Neural progenitor cell (in vitro differentiated cells): Measurements from ENCODE around the gene TBPL2. TPM values are rescaled to one million over a fixed set of nuclear protein-coding genes. Genes with fewer than 3 reads are reported as not detected.

Source experiments
- DNase-seq: peaks from one replicate; pipeline ENCODE4 v3.0.0-alpha.2; 2016; ENCODE audit warnings: low spot score
- H2AFZ ChIP-seq: fragments of 200-600 bp; sonication (generic); replicated peaks from 2 replicates; pipeline ENCODE4 v1.6.1; 2016; ENCODE audit warnings: antibody characterized with exemption
- H3F3A ChIP-seq: fragments of 200-600 bp; sonication (generic); 2 replicates; pipeline ENCODE4 v1.6.1; 2016; ENCODE audit warnings: antibody characterized with exemption, low read depth
- H3K27ac ChIP-seq: fragments of 200-600 bp; sonication (generic); 2 replicates; pipeline ENCODE4 v1.5.1; 2016; ENCODE audit warnings: mild to moderate bottlenecking
- H3K27me3 ChIP-seq: fragments of 200-600 bp; sonication (generic); 2 replicates; pipeline ENCODE4 v1.6.1; 2016; ENCODE audit warnings: mild to moderate bottlenecking, moderate library complexity
- H3K36me3 ChIP-seq: fragments of 200-600 bp; sonication (generic); 2 replicates; pipeline ENCODE4 v1.5.1; 2016
- H3K4me1 ChIP-seq: fragments of 200-600 bp; sonication (generic); 2 replicates; pipeline ENCODE4 v1.6.1; 2016; ENCODE audit warnings: mixed run types
- H3K4me2 ChIP-seq: fragments of 200-600 bp; sonication (generic); 2 replicates; pipeline ENCODE4 v1.6.1; 2016
- H3K4me3 ChIP-seq: fragments of 200-600 bp; sonication (generic); 2 replicates; pipeline ENCODE4 v1.5.1; 2016
- H3K79me2 ChIP-seq: fragments of 200-600 bp; sonication (generic); 2 replicates; pipeline ENCODE4 v1.6.1; 2016; ENCODE audit warnings: low read depth
- H3K9ac ChIP-seq: fragments of 200-600 bp; sonication (generic); 2 replicates; pipeline ENCODE4 v1.6.1; 2016
- H3K9me3 ChIP-seq: fragments of 200-600 bp; sonication (generic); 2 replicates; pipeline ENCODE4 v1.5.1; 2016; ENCODE audit warnings: low read depth
- H4K20me1 ChIP-seq: fragments of 200-600 bp; sonication (generic); 2 replicates; pipeline ENCODE4 v1.6.1; 2016; ENCODE audit warnings: low read depth
- H3K27ac Mint-ChIP-seq: 3 replicates; pipeline ENCODE4 v1.8.0; 2021; ENCODE audit warnings: mixed read lengths
- H3K27me3 Mint-ChIP-seq: 2 replicates; pipeline ENCODE4 v1.8.0; 2022; ENCODE audit warnings: low read depth, mild to moderate bottlenecking, inconsistent platforms, moderate library complexity, mixed read lengths; ENCODE audit not compliant: insufficient read depth
- H3K36me3 Mint-ChIP-seq: 3 replicates; pipeline ENCODE4 v1.8.0; 2021; ENCODE audit warnings: mixed read lengths
- H3K4me1 Mint-ChIP-seq: 3 replicates; pipeline ENCODE4 v1.8.0; 2021; ENCODE audit warnings: mixed read lengths
- H3K4me3 Mint-ChIP-seq: 3 replicates; pipeline ENCODE4 v1.8.0; 2021; ENCODE audit warnings: mild to moderate bottlenecking, moderate library complexity, mixed read lengths
- H3K9me3 Mint-ChIP-seq: 3 replicates; pipeline ENCODE4 v1.8.0; 2020; ENCODE audit warnings: mixed read lengths
- EZH2 ChIP-seq: fragments of 200-600 bp; sonication (generic); IDR thresholded peaks from 2 replicates; pipeline ENCODE4 v1.6.1; 2017; ENCODE audit warnings: antibody characterized with exemption, mild to moderate bottlenecking, moderate library complexity
- EZH2phosphoT487 ChIP-seq: fragments of 200-600 bp; sonication (generic); IDR thresholded peaks from 2 replicates; pipeline ENCODE4 v1.6.1; 2017; ENCODE audit warnings: antibody characterized with exemption
- total RNA-seq: library from RNA; depleted of rRNA; stranded (reverse); fragments of >200 nt; gene quantifications from 2 replicates; pipeline ENCODE4 v1.2.3, GENCODE V29; 2015; ENCODE audit warnings: low replicate concordance
- TF ChIP-seq, protein P1 (sequence below): fragments of 200-600 bp; sonication (generic); IDR thresholded peaks from 2 replicates; pipeline ENCODE4 v1.5.1; 2017; ENCODE audit warnings: antibody characterized with exemption, mild to moderate bottlenecking

Gene TBPL2
- total RNA-seq, 1 donor from 2014 or later, result not detected

DNA sequence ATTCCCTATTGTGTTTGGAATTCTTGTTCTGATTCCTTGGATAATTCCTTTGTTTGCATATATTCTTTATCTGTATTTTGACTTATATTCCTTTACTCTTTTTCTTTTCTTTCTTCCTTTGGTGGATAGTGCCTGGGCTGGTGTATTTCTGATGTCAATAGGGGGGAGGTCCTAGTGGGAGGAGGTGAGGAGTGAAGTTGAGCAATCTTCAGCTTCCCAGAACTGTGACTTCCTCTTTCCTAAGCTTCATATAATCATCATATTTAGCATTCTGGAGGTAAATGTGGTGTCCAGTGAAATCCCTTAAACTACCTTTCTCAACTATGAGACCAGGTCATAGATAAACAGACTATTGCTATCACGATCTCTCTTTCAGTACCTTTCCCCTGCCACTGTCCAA lies 29.6 kb upstream of the TBPL2 start:
- H3K27ac ChIP-seq, result no peak overlapping the region
- DNase-seq, result no peak
- H3K27ac Mint-ChIP-seq, result no peak overlapping the region
- H3K27me3 ChIP-seq, result no peaks in the 10 kb centered on the region
- peaks cover 6% of the 10 kb centered on the region for H3K4me1 Mint-ChIP-seq
- no peaks in the 10 kb centered on the region for H3K36me3 ChIP-seq
- H3K27me3 Mint-ChIP-seq, result peaks cover 2% of the 10 kb centered on the region
- TF ChIP-seq EZH2 (no peak), EZH2phosphoT487 (no peak)
- TF ChIP-seq, protein P1, sequence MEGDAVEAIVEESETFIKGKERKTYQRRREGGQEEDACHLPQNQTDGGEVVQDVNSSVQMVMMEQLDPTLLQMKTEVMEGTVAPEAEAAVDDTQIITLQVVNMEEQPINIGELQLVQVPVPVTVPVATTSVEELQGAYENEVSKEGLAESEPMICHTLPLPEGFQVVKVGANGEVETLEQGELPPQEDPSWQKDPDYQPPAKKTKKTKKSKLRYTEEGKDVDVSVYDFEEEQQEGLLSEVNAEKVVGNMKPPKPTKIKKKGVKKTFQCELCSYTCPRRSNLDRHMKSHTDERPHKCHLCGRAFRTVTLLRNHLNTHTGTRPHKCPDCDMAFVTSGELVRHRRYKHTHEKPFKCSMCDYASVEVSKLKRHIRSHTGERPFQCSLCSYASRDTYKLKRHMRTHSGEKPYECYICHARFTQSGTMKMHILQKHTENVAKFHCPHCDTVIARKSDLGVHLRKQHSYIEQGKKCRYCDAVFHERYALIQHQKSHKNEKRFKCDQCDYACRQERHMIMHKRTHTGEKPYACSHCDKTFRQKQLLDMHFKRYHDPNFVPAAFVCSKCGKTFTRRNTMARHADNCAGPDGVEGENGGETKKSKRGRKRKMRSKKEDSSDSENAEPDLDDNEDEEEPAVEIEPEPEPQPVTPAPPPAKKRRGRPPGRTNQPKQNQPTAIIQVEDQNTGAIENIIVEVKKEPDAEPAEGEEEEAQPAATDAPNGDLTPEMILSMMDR, result no peak
- no peaks in the 10 kb centered on the region for H3K36me3 Mint-ChIP-seq
- no peak overlapping the region for H3K4me2 ChIP-seq
- H4K20me1 ChIP-seq, result no peaks in the 10 kb centered on the region
- no peaks in the 10 kb centered on the region for H3K79me2 ChIP-seq
- no peaks in the 10 kb centered on the region for H3F3A ChIP-seq
- no peak overlapping the region for H3K4me3 Mint-ChIP-seq
- no peak overlapping the region for H2AFZ ChIP-seq
- H3K9ac ChIP-seq, result no peak overlapping the region
- peaks cover 2% of the 10 kb centered on the region for H3K9me3 Mint-ChIP-seq
- no peak overlapping the region for H3K4me3 ChIP-seq
- no peaks in the 10 kb centered on the region for H3K4me1 ChIP-seq
- no peaks in the 10 kb centered on the region for H3K9me3 ChIP-seq

- Histone ChIP-seq H3K27ac (no peak overlapping the region), H3F3A (no peaks in the 10 kb centered on the region), H3K4me2 (no peak overlapping the region), H3K4me3 (no peak overlapping the region), H3K4me1 (no peaks in the 10 kb centered on the region), H4K20me1 (no peaks in the 10 kb centered on the region), H3K27me3 (no peaks in the 10 kb centered on the region), H3K79me2 (no peaks in the 10 kb centered on the region), H3K9ac (no peak overlapping the region), H2AFZ (no peak overlapping the region), H3K36me3 (no peaks in the 10 kb centered on the region), H3K9me3 (no peaks in the 10 kb centered on the region)
- TF ChIP-seq EZH2phosphoT487 (no peak), EZH2 (no peak)
- TF ChIP-seq, protein P1, result no peak
- H3K4me3 Mint-ChIP-seq, result no peak overlapping the region
- peaks cover 2% of the 10 kb centered on the region for H3K9me3 Mint-ChIP-seq
- no peak for DNase-seq
- H3K27me3 Mint-ChIP-seq, result peaks cover 2% of the 10 kb centered on the region
- H3K36me3 Mint-ChIP-seq, result no peaks in the 10 kb centered on the region
- no peak overlapping the region for H3K27ac Mint-ChIP-seq
- H3K4me1 Mint-ChIP-seq, result no peaks in the 10 kb centered on the region
These were observed 26.9 kb upstream of the TBPL2 start for GRCh38 chr14:55467307-55467706.

- H3K79me2 ChIP-seq, result no peaks in the 10 kb centered on the region
- H3K4me3 Mint-ChIP-seq, result no peak overlapping the region
- H2AFZ ChIP-seq, result no peak overlapping the region
- no peak overlapping the region for H3K9ac ChIP-seq
- H3K27me3 Mint-ChIP-seq, result peaks cover 6% of the 10 kb centered on the region
- H3K4me3 ChIP-seq, result no peak overlapping the region
- no peaks in the 10 kb centered on the region for H3K36me3 ChIP-seq
- no peak overlapping the region for H3K27ac ChIP-seq
- peaks cover 5% of the 10 kb centered on the region for H3K9me3 Mint-ChIP-seq
- no peak overlapping the region for H3K4me2 ChIP-seq
- H4K20me1 ChIP-seq, result no peaks in the 10 kb centered on the region
- peaks cover 1% of the 10 kb centered on the region for H3K36me3 Mint-ChIP-seq
- no peak for DNase-seq
- peaks cover 10% of the 10 kb centered on the region for H3K4me1 ChIP-seq
- no peaks in the 10 kb centered on the region for H3K9me3 ChIP-seq
- peaks cover 17% of the 10 kb centered on the region for H3K4me1 Mint-ChIP-seq
- peaks cover 5% of the 10 kb centered on the region for H3F3A ChIP-seq
- TF ChIP-seq EZH2phosphoT487, result no peak
- no peak for TF ChIP-seq EZH2
- TF ChIP-seq, protein P1, result no peak
- no peaks in the 10 kb centered on the region for H3K27me3 ChIP-seq
- no peak overlapping the region for H3K27ac Mint-ChIP-seq
These were observed 18.5 kb upstream of the TBPL2 start for GRCh38 chr14:55458800-55459515.
